ENCODE data around the gene CRBN. TPM values are rescaled to one million over a fixed set of nuclear protein-coding genes. Genes with fewer than 3 reads are reported as not detected.

Gene CRBN
- total and polyA plus RNA-seq, 9 of the 15 experiments (the other 6 are each of a cell fraction or from before 2014, with no cell fraction given), result 40.8 to 331 (median 57.4) TPM

DNA sequence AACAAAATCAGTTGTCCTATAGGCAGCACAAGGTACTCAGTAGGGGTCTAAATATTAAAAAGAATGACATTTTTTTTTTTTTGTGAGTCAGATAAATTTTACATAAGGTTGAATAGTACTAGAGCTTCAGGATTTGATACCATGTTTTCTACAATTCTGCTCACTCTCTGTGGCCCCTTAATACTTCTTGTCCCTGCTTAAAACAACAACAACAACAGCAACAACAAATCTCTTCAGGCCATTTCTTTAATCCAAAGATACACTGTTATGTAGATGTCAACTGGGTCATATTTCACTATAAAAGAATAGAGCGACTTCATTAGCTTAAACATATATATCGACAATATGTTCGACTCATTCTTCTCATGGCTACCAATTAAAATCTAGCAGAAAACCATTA, 72.3 kb downstream of the CRBN start (continued):
- TF ChIP-seq, protein P1, sequence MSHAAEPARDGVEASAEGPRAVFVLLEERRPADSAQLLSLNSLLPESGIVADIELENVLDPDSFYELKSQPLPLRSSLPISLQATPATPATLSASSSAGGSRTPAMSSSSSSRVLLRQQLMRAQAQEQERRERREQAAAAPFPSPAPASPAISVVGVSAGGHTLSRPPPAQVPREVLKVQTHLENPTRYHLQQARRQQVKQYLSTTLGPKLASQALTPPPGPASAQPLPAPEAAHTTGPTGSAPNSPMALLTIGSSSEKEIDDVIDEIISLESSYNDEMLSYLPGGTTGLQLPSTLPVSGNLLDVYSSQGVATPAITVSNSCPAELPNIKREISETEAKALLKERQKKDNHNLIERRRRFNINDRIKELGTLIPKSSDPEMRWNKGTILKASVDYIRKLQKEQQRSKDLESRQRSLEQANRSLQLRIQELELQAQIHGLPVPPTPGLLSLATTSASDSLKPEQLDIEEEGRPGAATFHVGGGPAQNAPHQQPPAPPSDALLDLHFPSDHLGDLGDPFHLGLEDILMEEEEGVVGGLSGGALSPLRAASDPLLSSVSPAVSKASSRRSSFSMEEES (CRISPR knock-in tag; IDR thresholded peaks at IDR 0.05), result no peak
- TF ChIP-seq, protein P2, sequence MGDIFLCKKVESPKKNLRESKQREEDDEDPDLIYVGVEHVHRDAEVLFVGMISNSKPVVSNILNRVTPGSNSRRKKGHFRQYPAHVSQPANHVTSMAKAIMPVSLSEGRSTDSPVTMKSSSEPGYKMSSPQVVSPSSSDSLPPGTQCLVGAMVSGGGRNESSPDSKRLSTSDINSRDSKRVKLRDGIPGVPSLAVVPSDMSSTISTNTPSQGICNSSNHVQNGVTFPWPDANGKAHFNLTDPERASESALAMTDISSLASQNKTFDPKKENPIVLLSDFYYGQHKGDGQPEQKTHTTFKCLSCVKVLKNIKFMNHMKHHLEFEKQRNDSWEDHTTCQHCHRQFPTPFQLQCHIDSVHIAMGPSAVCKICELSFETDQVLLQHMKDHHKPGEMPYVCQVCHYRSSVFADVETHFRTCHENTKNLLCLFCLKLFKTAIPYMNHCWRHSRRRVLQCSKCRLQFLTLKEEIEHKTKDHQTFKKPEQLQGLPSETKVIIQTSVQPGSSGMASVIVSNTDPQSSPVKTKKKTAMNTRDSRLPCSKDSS (IDR thresholded peaks at IDR 0.05; ENCODE audit: low read depth, partially characterized antibody), result no peak
- TF ChIP-seq, protein P3, sequence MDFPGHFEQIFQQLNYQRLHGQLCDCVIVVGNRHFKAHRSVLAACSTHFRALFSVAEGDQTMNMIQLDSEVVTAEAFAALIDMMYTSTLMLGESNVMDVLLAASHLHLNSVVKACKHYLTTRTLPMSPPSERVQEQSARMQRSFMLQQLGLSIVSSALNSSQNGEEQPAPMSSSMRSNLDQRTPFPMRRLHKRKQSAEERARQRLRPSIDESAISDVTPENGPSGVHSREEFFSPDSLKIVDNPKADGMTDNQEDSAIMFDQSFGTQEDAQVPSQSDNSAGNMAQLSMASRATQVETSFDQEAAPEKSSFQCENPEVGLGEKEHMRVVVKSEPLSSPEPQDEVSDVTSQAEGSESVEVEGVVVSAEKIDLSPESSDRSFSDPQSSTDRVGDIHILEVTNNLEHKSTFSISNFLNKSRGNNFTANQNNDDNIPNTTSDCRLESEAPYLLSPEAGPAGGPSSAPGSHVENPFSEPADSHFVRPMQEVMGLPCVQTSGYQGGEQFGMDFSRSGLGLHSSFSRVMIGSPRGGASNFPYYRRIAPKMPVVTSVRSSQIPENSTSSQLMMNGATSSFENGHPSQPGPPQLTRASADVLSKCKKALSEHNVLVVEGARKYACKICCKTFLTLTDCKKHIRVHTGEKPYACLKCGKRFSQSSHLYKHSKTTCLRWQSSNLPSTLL (IDR thresholded peaks at IDR 0.05), result no peak
- TF ChIP-seq, protein P4, sequence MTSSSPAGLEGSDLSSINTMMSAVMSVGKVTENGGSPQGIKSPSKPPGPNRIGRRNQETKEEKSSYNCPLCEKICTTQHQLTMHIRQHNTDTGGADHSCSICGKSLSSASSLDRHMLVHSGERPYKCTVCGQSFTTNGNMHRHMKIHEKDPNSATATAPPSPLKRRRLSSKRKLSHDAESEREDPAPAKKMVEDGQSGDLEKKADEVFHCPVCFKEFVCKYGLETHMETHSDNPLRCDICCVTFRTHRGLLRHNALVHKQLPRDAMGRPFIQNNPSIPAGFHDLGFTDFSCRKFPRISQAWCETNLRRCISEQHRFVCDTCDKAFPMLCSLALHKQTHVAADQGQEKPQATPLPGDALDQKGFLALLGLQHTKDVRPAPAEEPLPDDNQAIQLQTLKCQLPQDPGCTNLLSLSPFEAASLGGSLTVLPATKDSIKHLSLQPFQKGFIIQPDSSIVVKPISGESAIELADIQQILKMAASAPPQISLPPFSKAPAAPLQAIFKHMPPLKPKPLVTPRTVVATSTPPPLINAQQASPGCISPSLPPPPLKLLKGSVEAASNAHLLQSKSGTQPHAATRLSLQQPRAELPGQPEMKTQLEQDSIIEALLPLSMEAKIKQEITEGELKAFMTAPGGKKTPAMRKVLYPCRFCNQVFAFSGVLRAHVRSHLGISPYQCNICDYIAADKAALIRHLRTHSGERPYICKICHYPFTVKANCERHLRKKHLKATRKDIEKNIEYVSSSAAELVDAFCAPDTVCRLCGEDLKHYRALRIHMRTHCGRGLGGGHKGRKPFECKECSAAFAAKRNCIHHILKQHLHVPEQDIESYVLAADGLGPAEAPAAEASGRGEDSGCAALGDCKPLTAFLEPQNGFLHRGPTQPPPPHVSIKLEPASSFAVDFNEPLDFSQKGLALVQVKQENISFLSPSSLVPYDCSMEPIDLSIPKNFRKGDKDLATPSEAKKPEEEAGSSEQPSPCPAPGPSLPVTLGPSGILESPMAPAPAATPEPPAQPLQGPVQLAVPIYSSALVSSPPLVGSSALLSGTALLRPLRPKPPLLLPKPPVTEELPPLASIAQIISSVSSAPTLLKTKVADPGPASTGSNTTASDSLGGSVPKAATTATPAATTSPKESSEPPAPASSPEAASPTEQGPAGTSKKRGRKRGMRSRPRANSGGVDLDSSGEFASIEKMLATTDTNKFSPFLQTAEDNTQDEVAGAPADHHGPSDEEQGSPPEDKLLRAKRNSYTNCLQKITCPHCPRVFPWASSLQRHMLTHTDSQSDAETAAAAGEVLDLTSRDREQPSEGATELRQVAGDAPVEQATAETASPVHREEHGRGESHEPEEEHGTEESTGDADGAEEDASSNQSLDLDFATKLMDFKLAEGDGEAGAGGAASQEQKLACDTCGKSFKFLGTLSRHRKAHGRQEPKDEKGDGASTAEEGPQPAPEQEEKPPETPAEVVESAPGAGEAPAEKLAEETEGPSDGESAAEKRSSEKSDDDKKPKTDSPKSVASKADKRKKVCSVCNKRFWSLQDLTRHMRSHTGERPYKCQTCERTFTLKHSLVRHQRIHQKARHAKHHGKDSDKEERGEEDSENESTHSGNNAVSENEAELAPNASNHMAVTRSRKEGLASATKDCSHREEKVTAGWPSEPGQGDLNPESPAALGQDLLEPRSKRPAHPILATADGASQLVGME (CRISPR knock-in tag; IDR thresholded peaks at IDR 0.05), result no peak
- TF ChIP-seq ILF3 (IDR thresholded peaks at IDR 0.05; ENCODE audit: borderline replicate concordance) (no peak), PHF21A (IDR thresholded peaks at IDR 0.05; ENCODE audit: borderline replicate concordance, low read depth) (no peak)

Measured in K562 (cell line).